B cell (primary cell): Measurements from ENCODE around the gene FRRS1.

ENCODE experiments used
- CTCF ChIP-seq: fragments of 200-600 bp; IDR thresholded peaks from one replicate; pipeline ENCODE4 v1.8.0; 2022; ENCODE audit warnings: antibody characterized with exemption, mild to moderate bottlenecking
- EZH2 ChIP-seq: IDR thresholded peaks from 2 replicates; pipeline ENCODE4 v1.6.1; 2012; ENCODE audit warnings: borderline replicate concordance, low read depth, mild to moderate bottlenecking, moderate library complexity, low read length; ENCODE audit not compliant: insufficient read depth, poor library complexity, severe bottlenecking

- no peak for TF ChIP-seq EZH2
- no peak for TF ChIP-seq CTCF
Measured at GRCh38 chr1:99725996-99726395, 40.4 kb downstream of the FRRS1 start.
